Transverse colon (tissue), 4 donors: Measurements from ENCODE around the gene ERF.

Experiments
- CTCF ChIP-seq, 5 experiments: fragments of 200-600 bp in 3 of 5; fragments of 450-650 bp in 2 of 5; sonication (generic) in 3 of 5; IDR thresholded peaks; 1 replicate in 2 of 5; 2 replicates in 3 of 5; pipeline ENCODE4 v1.5.1; 2016 to 2017; ENCODE audit warnings: antibody characterized with exemption in 5 of 5, inconsistent platforms in 3 of 5, mild to moderate bottlenecking in 2 of 5, moderate library complexity in 1 of 5
- EP300 ChIP-seq: sonication (generic); formaldehyde crosslinking; IDR thresholded peaks from one replicate; pipeline ENCODE4 v1.6.1; 2017; ENCODE audit warnings: antibody characterized with exemption, low read depth
- POLR2A ChIP-seq: fragments of 450-650 bp; IDR thresholded peaks from one replicate; pipeline ENCODE4 v1.6.1; 2016; ENCODE audit warnings: antibody characterized with exemption, mild to moderate bottlenecking, moderate library complexity
- POLR2AphosphoS5 ChIP-seq, 3 donors: sonication (generic); formaldehyde crosslinking; IDR thresholded peaks; one replicate each; pipeline ENCODE4 v1.6.1; 2016; ENCODE audit warnings: antibody characterized with exemption in 3 of 3

DNA sequence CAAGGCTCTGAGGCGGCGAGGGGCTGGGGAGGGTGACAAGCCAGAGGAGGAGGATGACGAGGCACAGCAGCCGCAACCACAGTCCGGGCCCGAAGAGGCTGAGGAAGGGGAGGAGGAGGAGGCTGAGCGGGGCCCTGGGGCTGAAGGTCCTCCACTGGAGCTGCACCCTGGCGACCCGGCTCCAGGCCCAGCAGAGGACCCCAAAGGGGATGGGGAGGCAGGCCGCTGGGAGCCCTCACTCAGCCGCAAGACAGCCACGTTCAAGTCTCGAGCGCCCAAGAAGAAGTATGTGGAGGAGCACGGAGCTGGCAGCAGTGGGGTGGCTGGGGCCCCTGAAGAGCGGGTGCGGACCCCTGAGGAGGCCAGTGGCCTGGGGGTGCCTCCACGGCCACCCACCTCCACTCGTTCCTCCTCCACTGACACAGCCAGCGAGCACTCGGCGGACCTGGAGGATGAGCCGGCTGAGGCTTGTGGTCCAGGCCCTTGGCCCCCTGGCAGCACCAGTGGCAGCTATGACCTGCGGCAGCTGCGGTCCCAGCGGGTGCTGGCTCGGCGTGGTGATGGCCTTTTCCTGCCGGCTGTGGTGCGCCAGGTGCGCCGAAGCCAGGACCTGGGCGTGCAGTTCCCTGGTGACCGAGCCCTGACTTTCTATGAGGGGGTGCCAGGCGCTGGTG is 17.1 kb upstream of the ERF start:
- no peak for TF ChIP-seq POLR2A
- no peak for TF ChIP-seq CTCF (IDR thresholded peaks at IDR 0.05)
- no peak for TF ChIP-seq POLR2AphosphoS5 (IDR thresholded peaks at IDR 0.05)
- TF ChIP-seq EP300: no peak
